Panc1 (cell line): Measurements from ENCODE around the gene TENT4B. TPM values are rescaled to one million over a fixed set of nuclear protein-coding genes. Genes with fewer than 3 reads are reported as not detected.

Source experiments
- ATAC-seq: fragments of 200-7000 bp; cut with Tn5 transposase; 2 replicates; pipeline ENCODE4 v1.9.1; 2020; ENCODE audit warnings: mild to moderate bottlenecking, moderate library complexity
- BruUV-seq: library from RNA; stranded (reverse); fragments of 400-500 nt; replicated peaks from 2 replicates; lab custom pipeline; 2021; lab: Mats Ljungman, UMichigan
- CTCF ChIA-PET: fragments of 300-600 bp; sonication (Branson Sonifier 250); formaldehyde crosslinking; loops from one replicate; lab custom pipeline; 2022; ENCODE audit warnings: antibody characterized with exemption; lab: Charles Lee
- POLR2A ChIA-PET: fragments of 300-600 bp; sonication (Branson Sonifier 250); formaldehyde crosslinking; loops from one replicate; lab custom pipeline; 2022; ENCODE audit warnings: antibody characterized with exemption; lab: Charles Lee
- DNase-seq: peaks from one replicate; pipeline ENCODE4 v3.0.0-alpha.2; 2010; ENCODE audit warnings: low read depth, low spot score
- H3K27ac ChIP-seq: 2 replicates; pipeline ENCODE4 v1.5.1; 2011; ENCODE audit warnings: mild to moderate bottlenecking, low read length, inconsistent platforms
- H3K27me3 ChIP-seq: fragments of 200-500 bp; sonication (Bioruptor generic); 2 replicates; pipeline ENCODE4 v1.6.0; 2014; ENCODE audit warnings: low read length, inconsistent platforms; ENCODE audit not compliant: control insufficient read depth, insufficient read depth
- H3K36me3 ChIP-seq: fragments of 200-500 bp; sonication (Bioruptor generic); 2 replicates; pipeline ENCODE4 v1.5.1; 2014; ENCODE audit warnings: inconsistent platforms, mild to moderate bottlenecking, low read length, moderate library complexity; ENCODE audit not compliant: control insufficient read depth, insufficient read depth
- H3K4me1 ChIP-seq: 2 replicates; pipeline ENCODE4 v1.5.1; 2011; ENCODE audit warnings: inconsistent platforms, mild to moderate bottlenecking, low read length, moderate library complexity; ENCODE audit not compliant: control insufficient read depth, insufficient read depth
- H3K4me3 ChIP-seq, 2 experiments: 2 replicates each; pipeline ENCODE4 v1.5.1; 2011 to 2012; ENCODE audit warnings: low read depth in 2 of 2, low read length in 2 of 2, mild to moderate bottlenecking in 2 of 2, inconsistent platforms in 1 of 2, moderate library complexity in 1 of 2
- H3K9me3 ChIP-seq: fragments of 200-500 bp; sonication (Bioruptor generic); 2 replicates; pipeline ENCODE4 v1.5.1; 2014; ENCODE audit warnings: low read depth, mild to moderate bottlenecking, inconsistent platforms, low read length, moderate library complexity; ENCODE audit not compliant: control insufficient read depth, insufficient read depth
- CTCF ChIP-seq: fragments of 450-650 bp; IDR thresholded peaks from 2 replicates; pipeline ENCODE4 v1.5.1; 2017; ENCODE audit warnings: mild to moderate bottlenecking
- POLR2AphosphoS5 ChIP-seq: IDR thresholded peaks from 2 replicates; pipeline ENCODE4 v1.6.1; 2012; ENCODE audit warnings: mild to moderate bottlenecking, low read depth, low read length, moderate library complexity
- REST ChIP-seq, 2 experiments: IDR thresholded peaks; 2 replicates each; pipeline ENCODE4 v1.6.1; 2011 to 2012; ENCODE audit warnings: low read depth in 2 of 2, control low read depth in 1 of 2, low read length in 1 of 2, mild to moderate bottlenecking in 1 of 2, moderate library complexity in 1 of 2; ENCODE audit not compliant: insufficient read depth in 1 of 2
- SIN3A ChIP-seq: IDR thresholded peaks from 2 replicates; pipeline ENCODE4 v1.6.1; 2012; ENCODE audit warnings: low read depth, mild to moderate bottlenecking, low read length, moderate library complexity, borderline replicate concordance; ENCODE audit not compliant: insufficient read depth
- TCF7L2 ChIP-seq: IDR thresholded peaks from 2 replicates; pipeline ENCODE4 v1.6.1; 2011; ENCODE audit warnings: mild to moderate bottlenecking, low read depth, low read length, inconsistent platforms
- in situ Hi-C: cut with HindIII; loops from 2 replicates; pipeline ENCODE4 v1.10.0; 2016; ENCODE audit warnings: low sequenced_read_pairs, low pct_unique_long_range_greater_than_20kb
- intact Hi-C: fragments of 100-400 bp; cut with micrococcal nuclease; formaldehyde crosslinking; loops from one replicate; pipeline ENCODE4 v1.10.0; 2022; ENCODE audit not compliant: unreplicated experiment
- total RNA-seq: library from RNA; stranded (reverse); gene quantifications from one replicate; pipeline ENCODE4 v1.2.1, GENCODE V29; 2021; ENCODE audit not compliant: unreplicated experiment

The TENT4B gene
- total RNA-seq, 1 experiment from 2014 or later: 9.7 TPM

- CTCF ChIA-PET: no interaction called here
Observed at GRCh38 chr16:50137268-50137667, 15.8 kb upstream of the TENT4B start.

GRCh38 chr16:50139580-50139979 is 13.5 kb upstream of the TENT4B start:
- Histone ChIP-seq H3K27ac (no peak overlapping the region), H3K9me3 (no peaks in the 10 kb centered on the region), H3K4me3 (no peak overlapping the region), H3K27me3 (no peaks in the 10 kb centered on the region), H3K4me1 (no peaks in the 10 kb centered on the region), H3K36me3 (no peaks in the 10 kb centered on the region)
- in situ Hi-C loops (no loop called here), intact Hi-C loops (no loop called here)
- no peak for DNase-seq
- no TSS peak for BruUV-seq
- no peak for ATAC-seq
- ChIA-PET POLR2A (no interaction called here), CTCF (no interaction called here)
- TF ChIP-seq REST (IDR thresholded peaks at IDR 0.05; ENCODE audit: insufficient read depth in 1 of 2, low read depth in 2 of 2, low read length in 1 of 2): no peak
- TF ChIP-seq TCF7L2: no peak
- TF ChIP-seq CTCF: no peak
- no peak for TF ChIP-seq SIN3A
- no peak for TF ChIP-seq POLR2AphosphoS5

More at GRCh38 chr16:50137268-50137667, 15.8 kb upstream of the TENT4B start:
- no TSS peak for BruUV-seq
- in situ Hi-C loops: no loop called here
- H3K36me3 ChIP-seq: no peaks in the 10 kb centered on the region
- H3K4me3 ChIP-seq: no peak overlapping the region
- ATAC-seq: no peak
- H3K4me1 ChIP-seq: no peaks in the 10 kb centered on the region
- DNase-seq: no peak
- H3K9me3 ChIP-seq: no peaks in the 10 kb centered on the region
- no peak overlapping the region for H3K27ac ChIP-seq
- no peaks in the 10 kb centered on the region for H3K27me3 ChIP-seq
- POLR2A ChIA-PET: no interaction called here
- intact Hi-C loops: no loop called here
- TF ChIP-seq REST (IDR thresholded peaks at IDR 0.05; ENCODE audit: insufficient read depth in 1 of 2, low read depth in 2 of 2, low read length in 1 of 2) (no peak), POLR2AphosphoS5 (no peak), SIN3A (no peak), CTCF (no peak), TCF7L2 (no peak)
